DND-41 (cell line): Measurements from ENCODE around the gene NCSTN.

Experiments used
- ATAC-seq: fragments of 200-7000 bp; cut with Tn5 transposase; 3 replicates; pipeline ENCODE4 v1.9.1; 2021; ENCODE audit warnings: low read depth; ENCODE audit not compliant: insufficient read depth
- DNase-seq: peaks from one replicate; pipeline ENCODE4 v3.0.0-alpha.2; 2020
- H2AFZ ChIP-seq: 2 replicates; pipeline ENCODE4 v1.6.0; 2012; ENCODE audit warnings: low read depth, low read length
- H3K27ac ChIP-seq: 2 replicates; pipeline ENCODE4 v1.5.1; 2012; ENCODE audit warnings: low read length, inconsistent platforms
- H3K27me3 ChIP-seq: fragments of 200-600 bp; sonication (generic); 2 replicates; pipeline ENCODE4 v1.6.0; 2012; ENCODE audit warnings: low read length, mild to moderate bottlenecking, inconsistent platforms; ENCODE audit not compliant: insufficient read depth, poor library complexity
- H3K36me3 ChIP-seq: 2 replicates; pipeline ENCODE4 v1.5.1; 2012; ENCODE audit warnings: low read length, inconsistent platforms; ENCODE audit not compliant: insufficient read depth
- H3K4me1 ChIP-seq: 2 replicates; pipeline ENCODE4 v1.5.1; 2012; ENCODE audit warnings: mild to moderate bottlenecking, low read length; ENCODE audit not compliant: insufficient read depth
- H3K4me2 ChIP-seq: 2 replicates; pipeline ENCODE4 v1.6.0; 2012; ENCODE audit warnings: mild to moderate bottlenecking, moderate library complexity, low read length, inconsistent platforms; ENCODE audit not compliant: insufficient read depth
- H3K4me3 ChIP-seq, 2 experiments: fragments of 200-600 bp in 1 of 2; shearing (Covaris generic) in 1 of 2; 2 replicates each; pipeline ENCODE4 v1.5.1; 2012 to 2016; ENCODE audit warnings: inconsistent platforms in 2 of 2, low read length in 2 of 2, mild to moderate bottlenecking in 2 of 2, low read depth in 1 of 2, moderate library complexity in 1 of 2
- H3K79me2 ChIP-seq: 2 replicates; pipeline ENCODE4 v1.6.0; 2012; ENCODE audit warnings: low read length, inconsistent platforms; ENCODE audit not compliant: insufficient read depth
- H3K9ac ChIP-seq: 2 replicates; pipeline ENCODE4 v1.6.0; 2012; ENCODE audit warnings: low read depth, mild to moderate bottlenecking, inconsistent platforms, low read length, moderate library complexity
- H3K9me3 ChIP-seq: 2 replicates; pipeline ENCODE4 v1.5.1; 2012; ENCODE audit warnings: low read length, moderate library complexity, mild to moderate bottlenecking, inconsistent platforms; ENCODE audit not compliant: insufficient read depth, severe bottlenecking
- H4K20me1 ChIP-seq: 2 replicates; pipeline ENCODE4 v1.6.0; 2012; ENCODE audit warnings: low read length; ENCODE audit not compliant: insufficient read depth
- EZH2 ChIP-seq: IDR thresholded peaks from 3 replicates; pipeline ENCODE4 v1.6.1; 2012; ENCODE audit warnings: borderline replicate concordance, low read depth, mild to moderate bottlenecking, moderate library complexity, low read length, inconsistent platforms; ENCODE audit not compliant: severe bottlenecking
- TF ChIP-seq, protein P1 (sequence below): IDR thresholded peaks from 2 replicates; pipeline ENCODE4 v1.5.1; 2012; ENCODE audit warnings: borderline replicate concordance, low read length, moderate library complexity, mild to moderate bottlenecking; ENCODE audit not compliant: poor library complexity, severe bottlenecking; ENCODE audit errors: extremely low read depth

Gene NCSTN

DNA sequence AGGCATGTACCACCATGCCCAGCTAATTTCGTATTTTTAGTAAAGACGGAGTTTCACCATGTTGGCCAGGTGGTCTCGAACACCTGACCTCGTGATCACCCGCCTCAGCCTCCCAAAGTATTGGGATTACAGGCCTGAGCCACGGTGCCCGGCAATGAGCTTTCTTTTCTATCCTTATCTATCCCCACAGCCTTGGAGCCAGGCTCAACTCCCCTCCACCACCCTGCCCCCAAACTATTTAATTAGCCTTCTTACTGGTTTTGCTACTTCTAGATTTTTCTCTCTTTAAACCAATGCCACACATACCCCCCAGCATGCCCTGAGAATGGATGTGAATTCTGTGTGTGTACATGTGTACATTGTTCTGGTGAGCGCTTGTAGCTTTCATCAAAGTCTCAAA lies 51.5 kb downstream of the NCSTN start:
- no peak overlapping the region for H3K9ac ChIP-seq
- no peak overlapping the region for H3K4me2 ChIP-seq
- no peaks in the 10 kb centered on the region for H3K79me2 ChIP-seq
- no peaks in the 10 kb centered on the region for H4K20me1 ChIP-seq
- TF ChIP-seq, protein P1, sequence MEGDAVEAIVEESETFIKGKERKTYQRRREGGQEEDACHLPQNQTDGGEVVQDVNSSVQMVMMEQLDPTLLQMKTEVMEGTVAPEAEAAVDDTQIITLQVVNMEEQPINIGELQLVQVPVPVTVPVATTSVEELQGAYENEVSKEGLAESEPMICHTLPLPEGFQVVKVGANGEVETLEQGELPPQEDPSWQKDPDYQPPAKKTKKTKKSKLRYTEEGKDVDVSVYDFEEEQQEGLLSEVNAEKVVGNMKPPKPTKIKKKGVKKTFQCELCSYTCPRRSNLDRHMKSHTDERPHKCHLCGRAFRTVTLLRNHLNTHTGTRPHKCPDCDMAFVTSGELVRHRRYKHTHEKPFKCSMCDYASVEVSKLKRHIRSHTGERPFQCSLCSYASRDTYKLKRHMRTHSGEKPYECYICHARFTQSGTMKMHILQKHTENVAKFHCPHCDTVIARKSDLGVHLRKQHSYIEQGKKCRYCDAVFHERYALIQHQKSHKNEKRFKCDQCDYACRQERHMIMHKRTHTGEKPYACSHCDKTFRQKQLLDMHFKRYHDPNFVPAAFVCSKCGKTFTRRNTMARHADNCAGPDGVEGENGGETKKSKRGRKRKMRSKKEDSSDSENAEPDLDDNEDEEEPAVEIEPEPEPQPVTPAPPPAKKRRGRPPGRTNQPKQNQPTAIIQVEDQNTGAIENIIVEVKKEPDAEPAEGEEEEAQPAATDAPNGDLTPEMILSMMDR = no peak
- TF ChIP-seq EZH2 = no peak
- no peaks in the 10 kb centered on the region for H3K9me3 ChIP-seq
- H3K27me3 ChIP-seq = no peaks in the 10 kb centered on the region
- H3K4me3 ChIP-seq = no peak overlapping the region
- peaks cover 3% of the 10 kb centered on the region for H3K4me1 ChIP-seq
- H2AFZ ChIP-seq = no peak overlapping the region
- no peaks in the 10 kb centered on the region for H3K36me3 ChIP-seq
- no peak for ATAC-seq
- no peak for DNase-seq
- H3K27ac ChIP-seq = no peak overlapping the region

DNA sequence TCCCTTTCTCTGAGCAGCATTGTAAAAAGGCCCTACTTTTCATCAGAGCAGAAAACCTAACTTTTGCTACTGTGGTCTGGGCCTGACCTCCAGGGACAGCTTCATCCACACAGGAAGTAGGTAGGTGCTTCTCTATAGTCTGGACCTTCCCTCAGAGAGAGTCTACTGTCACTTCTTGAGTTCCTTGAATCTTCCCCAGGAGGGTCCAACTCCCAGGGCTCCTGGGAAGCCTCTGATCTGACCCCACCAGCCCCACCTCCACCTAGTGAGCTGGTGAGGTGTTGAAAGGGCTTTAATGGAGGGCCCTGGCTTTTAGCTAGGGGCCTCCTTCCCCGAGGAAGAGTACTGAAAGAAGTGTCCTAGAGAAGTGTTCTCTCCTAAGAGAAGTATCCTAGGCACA lies 54.5 kb downstream of the NCSTN start:
- Histone ChIP-seq H3K9ac (no peak overlapping the region), H4K20me1 (no peaks in the 10 kb centered on the region), H3K4me1 (peaks cover 24% of the 10 kb centered on the region), H3K4me3 (no peak overlapping the region), H3K9me3 (no peaks in the 10 kb centered on the region), H3K4me2 (no peak overlapping the region), H3K36me3 (no peaks in the 10 kb centered on the region), H3K27ac (no peak overlapping the region), H3K27me3 (no peaks in the 10 kb centered on the region), H3K79me2 (peaks cover 3% of the 10 kb centered on the region; the same call in 1 of the 2 replicates), H2AFZ (no peak overlapping the region)
- no peak for TF ChIP-seq EZH2
- TF ChIP-seq, protein P1 = no peak
- DNase-seq (no peak), ATAC-seq (no peak)

DNA sequence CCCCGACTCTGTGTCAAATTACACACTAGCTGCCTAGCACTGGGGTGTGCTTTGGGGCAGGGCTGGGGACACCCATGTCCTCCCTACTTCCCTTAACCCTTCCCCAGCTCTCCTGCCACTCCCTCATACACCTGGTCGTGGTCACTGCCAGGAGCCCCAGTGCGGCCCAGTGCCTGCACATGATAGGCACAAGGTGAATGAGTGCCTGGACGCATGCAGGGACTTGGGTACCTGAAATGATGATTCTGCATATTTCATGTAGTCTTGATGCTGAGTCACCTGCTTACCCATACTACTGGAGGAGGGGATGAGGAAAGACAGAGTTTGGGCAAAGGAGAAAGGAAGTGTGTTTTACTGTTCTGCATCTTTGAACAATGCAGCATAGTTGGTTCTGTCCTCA lies 55.6 kb downstream of the NCSTN start:
- TF ChIP-seq, protein P1 = no peak
- TF ChIP-seq EZH2 = no peak
- Histone ChIP-seq H3K4me3 (no peak overlapping the region), H3K4me2 (no peak overlapping the region), H3K4me1 (peaks cover 24% of the 10 kb centered on the region), H3K27me3 (no peaks in the 10 kb centered on the region), H3K79me2 (peaks cover 3% of the 10 kb centered on the region; the same call in 1 of the 2 replicates), H3K36me3 (no peaks in the 10 kb centered on the region), H3K27ac (no peak overlapping the region), H4K20me1 (no peaks in the 10 kb centered on the region), H3K9me3 (no peaks in the 10 kb centered on the region), H2AFZ (no peak overlapping the region), H3K9ac (no peak overlapping the region)
- DNase-seq (no peak), ATAC-seq (no peak)
